MCF 10A (cell line): ENCODE measurements around the gene LDLRAD4. TPM values are rescaled to one million over a fixed set of nuclear protein-coding genes. Genes with fewer than 3 reads are reported as not detected.

ENCODE experiments used
- BruUV-seq: library from RNA; stranded (reverse); fragments of 400-500 nt; replicated peaks from 2 replicates; lab custom pipeline; 2021; lab: Mats Ljungman, UMichigan
- CTCF ChIA-PET: fragments of 300-600 bp; sonication (Branson Sonifier 250); formaldehyde crosslinking; extraction: SDS; loops from one replicate; lab custom pipeline; 2021; ENCODE audit warnings: antibody characterized with exemption, inconsistent platforms; lab: Yijun Ruan, JAX
- POLR2A ChIA-PET: fragments of 300-600, 350-650 bp; sonication (Branson Sonifier 250); formaldehyde crosslinking; extraction: SDS; loops from one replicate; lab custom pipeline; 2020; ENCODE audit warnings: antibody characterized with exemption, inconsistent platforms; lab: Yijun Ruan, JAX
- DNase-seq: peaks from one replicate; pipeline ENCODE4 v3.0.0-alpha.2; 2018; ENCODE audit not compliant: unreplicated experiment
- H3K27ac Mint-ChIP-seq: one replicate; pipeline ENCODE4 v1.8.0; 2022; ENCODE audit warnings: mild to moderate bottlenecking, low read depth, mixed read lengths; ENCODE audit not compliant: unreplicated experiment
- H3K27me3 Mint-ChIP-seq: one replicate; pipeline ENCODE4 v1.8.0; 2022; ENCODE audit warnings: mixed read lengths; ENCODE audit not compliant: insufficient read depth, unreplicated experiment
- H3K36me3 Mint-ChIP-seq: one replicate; pipeline ENCODE4 v1.8.0; 2022; ENCODE audit warnings: mild to moderate bottlenecking, moderate library complexity, mixed read lengths; ENCODE audit not compliant: insufficient read depth, unreplicated experiment
- H3K4me1 Mint-ChIP-seq: one replicate; pipeline ENCODE4 v1.8.0; 2022; ENCODE audit warnings: mixed read lengths; ENCODE audit not compliant: insufficient read depth, unreplicated experiment
- H3K4me3 Mint-ChIP-seq: one replicate; pipeline ENCODE4 v1.8.0; 2022; ENCODE audit warnings: mild to moderate bottlenecking, moderate library complexity, mixed read lengths; ENCODE audit not compliant: unreplicated experiment
- H3K9me3 Mint-ChIP-seq: one replicate; pipeline ENCODE4 v1.8.0; 2022; ENCODE audit warnings: mixed read lengths; ENCODE audit not compliant: unreplicated experiment
- intact Hi-C: fragments of 100-400 bp; cut with micrococcal nuclease; formaldehyde crosslinking; loops from 2 replicates; pipeline ENCODE4 v1.14.1; 2022
- total RNA-seq: library from RNA; stranded (reverse); gene quantifications from 2 replicates; pipeline ENCODE4 v1.2.3, GENCODE V29; 2022
- TF ChIP-seq, protein P1 (sequence below): fragments of 200-600 bp; IDR thresholded peaks from one replicate; pipeline ENCODE4 v1.8.0; 2022; ENCODE audit warnings: antibody characterized with exemption, mild to moderate bottlenecking; ENCODE audit not compliant: unreplicated experiment

LDLRAD4 gene
- total RNA-seq, 1 experiment from 2014 or later: not detected

- BruUV-seq: no TSS peak
- H3K36me3 Mint-ChIP-seq: no peaks in the 10 kb centered on the region
- POLR2A ChIA-PET: interaction anchor here (0.6 kb wide), 1 partner anchor 9 kb away, joined by 3 read pairs; no protein-coding TSS in a partner anchor
- H3K4me3 Mint-ChIP-seq: no peak overlapping the region
- TF ChIP-seq, protein P1, sequence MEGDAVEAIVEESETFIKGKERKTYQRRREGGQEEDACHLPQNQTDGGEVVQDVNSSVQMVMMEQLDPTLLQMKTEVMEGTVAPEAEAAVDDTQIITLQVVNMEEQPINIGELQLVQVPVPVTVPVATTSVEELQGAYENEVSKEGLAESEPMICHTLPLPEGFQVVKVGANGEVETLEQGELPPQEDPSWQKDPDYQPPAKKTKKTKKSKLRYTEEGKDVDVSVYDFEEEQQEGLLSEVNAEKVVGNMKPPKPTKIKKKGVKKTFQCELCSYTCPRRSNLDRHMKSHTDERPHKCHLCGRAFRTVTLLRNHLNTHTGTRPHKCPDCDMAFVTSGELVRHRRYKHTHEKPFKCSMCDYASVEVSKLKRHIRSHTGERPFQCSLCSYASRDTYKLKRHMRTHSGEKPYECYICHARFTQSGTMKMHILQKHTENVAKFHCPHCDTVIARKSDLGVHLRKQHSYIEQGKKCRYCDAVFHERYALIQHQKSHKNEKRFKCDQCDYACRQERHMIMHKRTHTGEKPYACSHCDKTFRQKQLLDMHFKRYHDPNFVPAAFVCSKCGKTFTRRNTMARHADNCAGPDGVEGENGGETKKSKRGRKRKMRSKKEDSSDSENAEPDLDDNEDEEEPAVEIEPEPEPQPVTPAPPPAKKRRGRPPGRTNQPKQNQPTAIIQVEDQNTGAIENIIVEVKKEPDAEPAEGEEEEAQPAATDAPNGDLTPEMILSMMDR: no peak
- CTCF ChIA-PET: no interaction called here
- no peak for DNase-seq
- H3K4me1 Mint-ChIP-seq: no peaks in the 10 kb centered on the region
- no peaks in the 10 kb centered on the region for H3K27me3 Mint-ChIP-seq
- intact Hi-C loops: no loop called here
- H3K27ac Mint-ChIP-seq: no peak overlapping the region
- H3K9me3 Mint-ChIP-seq: peaks cover 8% of the 10 kb centered on the region
These were observed 305.5 kb downstream of the LDLRAD4 start for GRCh38 chr18:13524054-13524453.

- Mint-ChIP-seq H3K27me3 (no peaks in the 10 kb centered on the region), H3K4me1 (no peaks in the 10 kb centered on the region), H3K27ac (no peak overlapping the region), H3K36me3 (no peaks in the 10 kb centered on the region), H3K4me3 (no peak overlapping the region), H3K9me3 (peaks cover 6% of the 10 kb centered on the region)
- DNase-seq: no peak
- BruUV-seq: no TSS peak
- intact Hi-C loops: no loop called here
- TF ChIP-seq, protein P1: no peak
- CTCF ChIA-PET: interaction anchor here (0.7 to 2.6 kb wide), 2 partner anchors 36 to 309 kb away, joined by 3 to 7 read pairs; no protein-coding TSS in a partner anchor
- POLR2A ChIA-PET: interaction anchor here (0.7 kb wide), 1 partner anchor 19 kb away, joined by 3 read pairs; no protein-coding TSS in a partner anchor
These were observed 306.3 kb downstream of the LDLRAD4 start for GRCh38 chr18:13524811-13525210.

DNA sequence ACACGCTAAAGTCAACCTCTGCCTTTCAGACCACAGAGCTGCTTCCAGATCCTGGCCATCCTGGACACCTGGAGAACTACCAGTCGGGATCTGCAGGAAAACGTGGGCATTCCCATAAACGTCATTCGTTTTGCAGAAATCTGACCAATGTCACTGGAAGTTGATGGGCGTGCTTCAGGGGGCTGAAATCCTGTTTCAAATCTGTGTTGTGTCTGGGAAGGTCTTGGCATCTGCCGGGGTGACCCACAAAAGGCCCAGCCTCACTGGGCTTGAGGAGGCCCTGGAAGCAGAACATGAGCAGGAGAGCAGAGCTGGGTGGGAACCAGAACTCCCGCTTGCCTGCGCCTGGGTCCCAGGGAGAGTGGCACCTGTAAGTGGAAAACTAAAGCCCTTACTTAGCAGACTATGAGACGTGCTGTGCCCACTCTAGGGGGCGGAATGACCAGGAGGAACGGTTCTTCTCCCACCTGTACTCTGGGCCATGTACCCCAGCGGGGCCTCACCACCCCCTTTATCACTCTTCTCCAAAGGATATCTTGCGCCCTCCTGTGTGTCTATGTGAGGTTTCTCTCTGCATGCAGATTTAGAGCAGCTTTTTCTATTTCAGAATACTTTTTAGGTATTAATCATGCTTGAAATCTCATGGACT, 306.9 kb downstream of the LDLRAD4 start:
- H3K27ac Mint-ChIP-seq: no peak overlapping the region
- no TSS peak for BruUV-seq
- no peaks in the 10 kb centered on the region for H3K27me3 Mint-ChIP-seq
- TF ChIP-seq, protein P1: no peak
- no peaks in the 10 kb centered on the region for H3K4me1 Mint-ChIP-seq
- ChIA-PET CTCF (interaction anchor here (0.6 to 2.6 kb wide), 4 partner anchors 32 to 448 kb away, joined by 3 to 7 read pairs (median 3); no protein-coding TSS in a partner anchor), POLR2A (interaction anchor here (0.7 kb wide), 1 partner anchor 20 kb away, joined by 3 read pairs; no protein-coding TSS in a partner anchor)
- H3K4me3 Mint-ChIP-seq: no peak overlapping the region
- peaks cover 6% of the 10 kb centered on the region for H3K9me3 Mint-ChIP-seq
- intact Hi-C loops: no loop called here
- no peaks in the 10 kb centered on the region for H3K36me3 Mint-ChIP-seq
- no peak for DNase-seq

GRCh38 chr18:13526519-13526918, 308.0 kb downstream of the LDLRAD4 start:
- Mint-ChIP-seq H3K4me3 (no peak overlapping the region), H3K36me3 (no peaks in the 10 kb centered on the region), H3K4me1 (no peaks in the 10 kb centered on the region), H3K27me3 (no peaks in the 10 kb centered on the region), H3K27ac (no peak overlapping the region), H3K9me3 (peaks cover 7% of the 10 kb centered on the region)
- ChIA-PET POLR2A (no interaction called here), CTCF (interaction anchor here (0.6 to 2.6 kb wide), 3 partner anchors 31 to 447 kb away, joined by 3 to 7 read pairs (median 3); no protein-coding TSS in a partner anchor)
- TF ChIP-seq, protein P1: no peak
- intact Hi-C loops: no loop called here
- no peak for DNase-seq
- BruUV-seq: no TSS peak
